Left lobe of liver (tissue), 2 donors: ENCODE measurements around the gene LGALS4. TPM values are rescaled to one million over a fixed set of nuclear protein-coding genes. Genes with fewer than 3 reads are reported as not detected.
A peak's percentile ranks its signal among the peaks of the same experiment; 100 is the strongest.
"Not testable (repeated sequence)": the region's sequence is repeated elsewhere in the genome, so short reads cannot be mapped to it uniquely, and the experiment has no call there.

Experiments used
- ATAC-seq: fragments of 200-7000 bp; cut with Tn5 transposase; one replicate; pipeline ENCODE4 v1.9.1; 2020; ENCODE audit warnings: mild to moderate bottlenecking, moderate library complexity
- DNase-seq: peaks from one replicate; pipeline ENCODE4 v3.0.0-alpha.2; 2020; ENCODE audit warnings: low spot score
- total RNA-seq: library from RNA; stranded (reverse); gene quantifications from one replicate; pipeline ENCODE4 v1.2.1, GENCODE V29; 2021
- donor health status: DM: no; HTN: no; CAD: no; lungs with moderate emphysema.
- donor health status: DM: no; HTN: yes; CAD: no.

Gene LGALS4
- total RNA-seq, 1 donor from 2014 or later, result 102 TPM

DNA sequence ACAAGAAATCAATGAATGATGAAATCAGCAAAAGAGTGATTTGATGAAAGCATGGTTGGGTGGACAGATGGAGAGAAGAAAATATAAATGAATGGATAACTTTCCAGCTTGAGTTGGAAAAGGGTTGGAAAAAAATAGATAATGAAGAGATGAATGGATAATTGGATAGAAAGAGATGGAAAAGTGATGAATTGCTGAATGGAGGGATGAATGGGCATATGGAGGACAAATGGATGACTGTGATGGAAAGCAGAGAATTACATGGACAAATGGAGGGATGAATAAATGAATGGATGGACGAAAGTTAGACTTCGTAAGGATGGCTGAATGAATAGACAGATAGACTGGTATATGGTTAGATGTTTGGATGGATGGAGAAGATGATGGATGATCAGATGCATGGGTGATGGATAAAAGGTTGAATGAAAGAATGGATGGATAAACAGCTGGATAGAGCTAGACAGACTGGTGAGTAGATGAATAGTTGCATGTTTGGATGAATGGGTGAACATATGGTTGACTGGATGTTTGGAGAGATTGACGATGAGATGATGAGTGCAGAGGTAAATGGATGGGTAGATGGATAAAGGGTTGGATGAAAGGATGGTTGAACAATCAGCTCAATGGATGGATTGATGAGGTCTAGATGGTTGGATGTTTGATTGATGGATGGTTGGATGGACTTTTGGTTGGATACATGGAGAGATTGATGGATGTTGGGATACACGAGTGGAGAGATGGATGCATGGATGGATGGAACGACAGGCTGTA lies 12.0 kb downstream of the LGALS4 start:
- DNase-seq (no peak), ATAC-seq (no peak)

DNA sequence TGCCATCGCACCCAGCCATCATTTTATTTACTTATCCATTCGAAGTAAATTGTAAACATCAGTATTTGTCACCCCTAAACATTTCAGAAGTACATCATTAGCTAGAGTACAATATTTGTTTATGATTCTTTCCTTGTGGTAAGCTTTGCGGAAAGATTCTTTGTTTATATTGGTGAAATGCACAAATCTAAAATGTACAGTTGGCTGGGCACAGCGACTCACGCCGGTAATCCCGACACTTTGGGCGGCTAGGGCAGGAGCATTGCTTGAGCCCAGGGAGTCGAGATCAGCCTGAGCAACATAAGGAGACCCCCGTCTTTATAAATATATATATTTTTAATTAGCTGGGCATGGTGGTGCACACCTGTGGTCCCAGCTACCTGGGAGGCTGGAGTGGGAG lies 13.6 kb downstream of the LGALS4 start:
- ATAC-seq (no peak), DNase-seq (no peak)

DNA sequence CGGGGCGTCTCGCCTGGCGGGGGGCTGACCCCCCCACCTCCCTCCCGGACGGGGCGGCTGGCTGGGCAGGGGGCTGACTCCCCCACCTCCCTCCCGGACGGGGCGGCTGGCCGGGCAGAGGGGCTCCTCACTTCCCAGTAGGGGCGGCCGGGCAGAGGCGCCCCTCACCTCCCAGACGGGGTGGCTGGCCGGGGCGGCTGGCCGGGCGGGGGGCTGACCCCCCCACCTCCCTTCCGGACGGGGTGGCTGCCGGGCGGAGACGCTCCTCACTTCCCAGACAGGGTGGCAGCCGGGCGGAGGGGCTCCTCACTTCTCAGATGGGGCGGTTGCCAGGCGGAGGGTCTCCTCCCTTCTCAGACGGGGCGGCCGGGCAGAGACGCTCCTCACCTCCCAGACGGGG lies 15.0 kb downstream of the LGALS4 start:
- not testable (repeated sequence) for DNase-seq, ATAC-seq

DNA sequence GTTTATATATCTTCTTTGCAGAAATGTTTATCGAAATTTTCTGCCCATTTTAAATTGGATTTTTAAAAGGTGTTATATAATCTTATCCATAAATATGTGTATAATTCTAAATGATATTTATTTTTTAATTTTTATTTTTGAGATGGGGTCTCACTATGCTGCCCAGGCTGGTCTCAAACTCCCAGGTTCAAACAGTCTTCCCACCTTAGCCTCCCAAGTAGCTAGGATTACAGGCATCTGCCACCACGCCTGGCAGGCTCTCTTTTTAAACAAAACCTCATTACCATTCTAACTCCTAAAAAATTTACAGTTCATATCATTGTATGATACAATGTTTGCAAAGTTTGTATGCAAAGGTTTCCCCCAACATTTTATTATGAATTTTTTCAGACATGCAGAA lies 16.6 kb downstream of the LGALS4 start:
- DNase-seq (no peak), ATAC-seq (no peak)

DNA sequence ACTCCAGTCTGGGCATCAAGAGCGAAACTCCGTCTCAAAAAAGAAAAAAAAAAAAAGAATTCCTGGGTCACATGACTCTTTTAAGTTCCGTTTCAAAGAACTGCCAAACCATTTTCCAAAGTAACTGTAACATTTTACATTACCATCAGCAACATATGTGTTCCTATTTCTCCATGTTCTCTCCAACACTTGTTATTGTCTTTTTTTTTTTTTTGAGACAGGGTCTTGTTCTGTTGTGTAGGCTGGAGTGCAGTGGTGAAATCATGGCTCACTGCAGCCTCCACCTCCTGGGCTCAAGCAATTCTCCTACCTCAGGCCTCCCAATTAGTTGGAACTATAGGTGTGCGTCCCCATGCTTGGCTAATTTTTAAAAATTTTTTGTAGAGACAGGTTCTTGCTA lies 17.2 kb downstream of the LGALS4 start:
- ATAC-seq (no peak), DNase-seq (no peak)

DNA sequence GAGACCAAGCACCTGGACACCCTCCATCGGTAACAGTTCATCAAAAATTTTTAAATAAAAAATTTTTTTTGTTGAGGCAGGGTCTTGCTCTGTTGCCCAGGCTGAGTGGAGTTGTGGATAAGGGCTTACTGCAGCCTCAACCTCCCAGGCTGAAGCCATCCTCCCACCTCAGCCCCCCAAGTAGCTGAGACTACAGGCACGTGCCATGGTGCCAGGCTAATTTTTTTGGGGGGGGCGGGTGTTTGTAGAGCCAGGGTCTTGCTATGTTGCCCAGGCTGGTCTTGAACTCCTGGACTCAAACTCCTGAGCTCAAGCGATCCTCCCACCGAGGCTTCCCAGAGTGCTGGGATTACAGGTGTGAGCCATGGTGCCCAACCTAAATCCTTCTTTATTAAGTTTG lies 19.1 kb downstream of the LGALS4 start:
- ATAC-seq, result no peak
- DNase-seq, result no peak

DNA sequence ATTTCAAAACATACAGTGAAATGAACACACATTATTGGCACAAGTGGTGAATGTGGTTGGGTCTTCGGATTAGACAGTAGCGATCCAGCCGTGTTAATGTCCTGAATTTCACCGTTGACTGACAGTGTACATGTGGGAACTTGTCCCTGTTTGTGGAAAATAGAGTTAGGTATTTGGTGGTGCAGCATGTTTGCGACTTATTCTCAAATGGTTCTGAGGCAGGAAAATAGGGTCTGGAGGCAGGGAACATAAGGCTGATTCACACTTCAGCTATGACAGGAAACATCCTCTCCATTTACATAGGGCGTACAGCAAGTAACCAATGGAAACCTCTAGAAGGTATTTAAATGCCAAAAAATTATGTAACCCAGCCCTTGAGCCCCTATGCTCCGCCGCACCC lies 19.6 kb downstream of the LGALS4 start:
- ATAC-seq (no peak), DNase-seq (no peak)

DNA sequence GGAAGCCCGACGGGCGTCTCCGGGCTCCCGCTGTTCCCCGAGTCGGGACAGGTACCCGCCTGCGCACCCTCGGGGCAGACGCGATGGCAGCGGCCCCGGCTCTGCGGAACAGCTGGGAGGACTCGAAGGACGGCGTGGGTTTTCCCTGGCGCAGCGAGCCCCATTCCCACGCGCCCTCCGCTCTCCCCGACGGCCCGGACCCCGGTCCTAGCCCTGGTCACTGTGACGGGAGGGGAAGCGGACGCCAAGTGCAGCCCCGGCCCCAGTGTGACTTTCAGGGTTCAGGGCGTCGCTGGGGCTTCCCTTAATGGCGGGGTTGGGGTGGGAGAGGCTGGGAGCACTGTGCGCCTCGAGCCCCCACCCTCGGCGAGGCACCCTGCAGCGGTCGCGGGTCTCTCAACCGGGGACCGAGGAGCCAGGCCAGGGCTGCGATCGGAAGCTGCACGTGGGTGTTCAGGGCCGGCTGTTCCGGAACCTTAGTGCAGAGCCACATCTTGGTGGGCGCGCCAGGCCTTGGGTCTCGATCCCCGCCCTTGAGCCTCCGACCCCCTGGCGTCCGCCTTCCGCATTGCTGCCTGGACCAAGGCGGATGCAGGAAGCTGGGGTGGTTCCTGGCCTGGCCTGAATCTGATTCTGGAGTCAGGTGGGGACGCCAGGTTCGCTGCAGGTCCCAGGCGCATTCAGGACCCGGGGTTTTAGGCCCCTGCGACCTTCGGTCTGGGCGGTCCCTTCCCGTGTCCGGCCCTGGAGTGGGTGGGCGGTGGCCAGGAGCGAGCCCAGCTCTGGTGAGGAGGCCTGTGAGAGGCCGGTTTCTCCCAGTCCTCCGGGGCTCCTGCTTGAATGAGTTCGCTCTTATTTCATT lies 20.3 kb downstream of the LGALS4 start:
- ATAC-seq (peak; percentile 43), DNase-seq (no peak)

DNA sequence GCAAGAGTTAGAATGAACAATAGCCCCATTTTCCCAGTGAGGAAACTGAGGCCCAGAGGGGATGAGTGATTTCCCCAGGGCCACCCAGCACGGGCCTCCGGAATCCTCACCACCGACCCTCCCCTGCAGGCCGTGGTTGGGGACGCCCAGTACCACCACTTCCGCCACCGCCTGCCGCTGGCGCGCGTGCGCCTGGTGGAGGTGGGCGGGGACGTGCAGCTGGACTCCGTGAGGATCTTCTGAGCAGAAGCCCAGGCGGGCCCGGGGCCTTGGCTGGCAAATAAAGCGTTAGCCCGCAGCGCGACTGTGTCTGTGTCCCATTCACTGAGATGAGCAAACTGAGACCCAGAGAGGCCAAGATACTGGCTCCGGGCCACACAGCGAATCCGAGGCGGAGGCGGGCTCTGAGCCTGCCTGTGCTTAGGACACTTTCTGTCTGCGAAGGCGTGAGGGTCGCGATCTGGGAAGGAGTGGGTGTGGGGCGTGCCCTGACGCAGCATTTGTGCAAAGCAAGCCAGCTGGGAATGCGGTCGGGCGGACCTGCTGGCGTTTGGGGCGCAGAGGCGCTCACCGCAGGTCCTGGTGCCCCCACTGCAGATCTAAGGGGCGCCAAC lies 21.2 kb downstream of the LGALS4 start:
- DNase-seq, result not testable (repeated sequence)
- ATAC-seq, result peak; percentile 89

DNA sequence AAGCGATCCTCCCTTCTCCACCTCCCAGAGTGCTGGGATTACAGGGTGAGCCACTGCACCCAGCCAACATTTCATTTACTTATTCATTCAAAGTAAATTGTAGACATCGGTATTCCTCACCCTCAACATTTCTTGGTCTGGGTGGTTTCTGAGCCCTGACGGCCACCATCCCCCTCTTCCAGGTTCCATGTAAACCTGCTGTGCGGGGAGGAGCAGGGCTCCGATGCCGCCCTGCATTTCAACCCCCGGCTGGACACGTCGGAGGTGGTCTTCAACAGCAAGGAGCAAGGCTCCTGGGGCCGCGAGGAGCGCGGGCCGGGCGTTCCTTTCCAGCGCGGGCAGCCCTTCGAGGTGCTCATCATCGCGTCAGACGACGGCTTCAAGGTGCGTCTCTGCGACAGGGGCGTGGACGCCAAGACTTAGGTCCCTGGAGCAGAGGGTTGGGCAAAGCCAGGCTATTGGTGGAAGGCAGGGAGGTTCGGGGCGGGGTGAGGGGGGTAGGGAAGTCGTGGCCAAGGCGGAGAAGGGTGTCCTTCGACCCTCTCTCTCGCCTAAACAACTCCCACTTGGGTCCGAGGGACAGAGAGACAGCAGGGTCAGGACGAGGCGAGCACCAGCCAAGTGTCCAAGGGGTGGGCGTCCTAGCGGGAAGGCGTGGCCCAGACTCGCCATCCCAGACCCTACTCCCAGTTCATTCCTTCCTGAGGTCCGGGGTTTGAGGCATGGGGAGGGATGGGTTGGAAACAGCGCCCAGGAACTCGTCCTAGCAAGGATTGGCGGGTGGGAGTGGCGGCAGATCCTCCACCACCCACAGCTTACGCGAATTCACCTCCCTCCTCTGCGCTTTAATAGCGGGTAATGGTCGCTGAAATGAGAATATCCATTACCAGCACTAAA lies 22.0 kb downstream of the LGALS4 start:
- not testable (repeated sequence) for ATAC-seq, DNase-seq

DNA sequence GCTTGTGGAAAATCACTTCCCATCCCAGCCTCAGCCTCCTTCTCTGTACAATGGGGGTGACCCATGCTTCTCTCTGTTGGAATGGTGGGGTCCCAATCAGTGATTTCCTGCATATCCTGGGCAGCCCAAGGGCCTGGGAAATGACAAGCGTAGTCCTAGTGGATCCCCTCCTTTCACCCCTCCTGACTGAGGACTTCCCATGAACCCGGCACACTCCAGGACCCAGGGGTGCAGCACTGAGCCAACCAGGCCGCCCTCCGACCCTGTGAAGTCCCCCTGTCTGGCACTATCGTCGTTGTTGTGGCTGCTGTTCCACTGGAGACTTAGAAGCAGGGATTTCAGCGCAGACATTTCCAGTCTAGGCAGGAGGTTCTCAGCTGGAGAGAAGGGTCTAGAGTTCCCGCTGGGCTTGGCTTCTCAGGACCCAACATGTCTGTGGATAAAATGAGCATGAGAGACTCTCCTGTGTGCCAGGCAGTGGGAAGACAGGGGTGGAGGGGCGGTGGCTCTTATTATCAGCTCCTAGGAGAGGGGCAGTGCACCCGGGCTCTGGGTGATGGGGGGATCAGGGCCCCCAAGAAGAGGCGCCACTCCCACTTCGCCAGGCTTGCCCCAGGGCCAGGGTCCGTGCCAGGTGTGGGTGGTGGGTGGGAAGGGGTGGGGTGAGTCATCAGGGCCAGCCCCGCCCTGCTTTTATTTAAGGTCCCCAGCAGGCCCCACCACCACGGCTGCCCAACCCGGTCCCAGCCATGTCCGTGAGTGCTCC lies 24.1 kb downstream of the LGALS4 start, which contains the start of gene LGALS7B:
Gene LGALS7B (plus strand): TSS at position 723 of the 766 bp plus-strand sequence. CDS start 27 bp downstream, at position 750.
- DNase-seq (no peak), ATAC-seq (no peak)

DNA sequence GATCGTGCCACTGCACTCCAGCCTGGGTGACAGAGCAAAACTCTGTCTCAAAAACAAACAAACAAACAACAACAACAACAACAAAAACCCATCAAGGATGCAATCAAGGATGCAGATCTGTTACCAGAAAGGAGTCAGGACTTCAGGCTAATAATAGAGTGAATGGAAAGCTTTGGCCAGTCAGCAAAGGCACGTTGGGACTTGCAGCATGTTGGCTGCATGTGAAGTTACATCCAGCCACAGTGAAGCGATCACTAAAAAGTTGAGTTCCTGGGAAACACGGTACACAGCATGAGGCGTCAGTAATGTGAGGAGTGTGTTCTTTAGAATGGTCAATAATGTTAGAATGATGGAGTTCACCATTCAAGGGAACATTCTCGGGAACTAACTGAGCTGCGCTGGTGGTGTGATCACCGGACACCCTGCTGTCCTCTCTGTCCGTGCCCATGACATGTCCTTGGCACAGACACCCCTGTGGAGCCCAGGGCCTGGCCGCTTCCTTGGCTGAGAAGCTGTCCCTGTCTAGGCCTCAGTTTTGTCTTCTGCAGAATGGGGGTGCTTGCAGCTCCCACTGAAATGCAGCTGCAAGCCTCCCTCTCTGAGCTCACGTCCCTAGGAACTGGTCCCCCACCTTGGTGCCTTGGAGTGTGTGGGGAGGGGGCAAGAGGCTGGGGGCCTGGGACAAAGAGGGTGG lies 26.0 kb downstream of the LGALS4 start:
- DNase-seq, result no peak

DNA sequence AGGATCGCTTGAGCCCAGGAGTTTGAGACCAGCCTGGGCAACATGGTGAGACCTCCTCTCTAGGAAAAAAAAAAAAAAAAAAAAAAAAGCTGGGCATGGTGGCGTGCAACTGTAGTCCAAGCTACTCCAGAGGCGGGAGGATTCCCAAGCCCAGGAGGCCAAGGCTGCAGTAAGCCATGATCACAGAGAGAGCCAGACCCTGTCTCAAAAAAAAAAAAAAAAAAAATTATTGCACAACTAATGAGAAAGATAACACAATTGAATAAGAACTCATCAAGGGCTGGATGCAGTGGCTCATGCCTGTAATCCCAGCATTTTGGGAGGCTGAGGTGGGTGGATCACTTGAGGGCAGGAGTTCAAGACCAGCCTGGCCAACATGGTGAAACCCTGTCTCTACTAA lies 26.7 kb downstream of the LGALS4 start:
- not testable (repeated sequence) for ATAC-seq, DNase-seq

More for the DNA sequence above, 26.0 kb downstream of the LGALS4 start:
- no peak for ATAC-seq

DNA sequence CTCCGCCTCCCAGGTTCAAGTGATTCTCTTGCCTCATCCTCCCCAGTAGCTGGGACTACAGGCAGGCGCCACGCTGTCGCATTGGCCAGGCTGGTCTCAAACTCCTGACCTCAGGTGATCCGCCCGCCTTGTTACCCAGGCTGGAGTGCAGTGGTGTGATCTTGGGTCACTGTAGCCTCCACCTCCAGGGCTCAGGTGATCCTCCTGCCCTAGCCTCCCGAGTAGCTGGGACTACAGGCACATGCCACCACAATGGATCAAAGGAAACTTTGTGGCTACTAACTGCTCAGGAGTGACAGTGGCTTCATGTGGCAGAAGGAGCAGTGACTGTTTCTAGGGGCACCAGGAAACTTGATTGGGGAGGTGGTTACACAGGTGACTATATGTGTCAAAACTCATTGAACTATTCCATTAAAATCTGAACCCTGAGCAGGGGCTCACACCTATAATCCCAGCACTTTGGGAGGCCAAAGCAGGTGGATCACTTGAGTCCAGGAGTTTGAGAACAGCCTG lies 27.5 kb downstream of the LGALS4 start:
- DNase-seq (no peak), ATAC-seq (no peak)

DNA sequence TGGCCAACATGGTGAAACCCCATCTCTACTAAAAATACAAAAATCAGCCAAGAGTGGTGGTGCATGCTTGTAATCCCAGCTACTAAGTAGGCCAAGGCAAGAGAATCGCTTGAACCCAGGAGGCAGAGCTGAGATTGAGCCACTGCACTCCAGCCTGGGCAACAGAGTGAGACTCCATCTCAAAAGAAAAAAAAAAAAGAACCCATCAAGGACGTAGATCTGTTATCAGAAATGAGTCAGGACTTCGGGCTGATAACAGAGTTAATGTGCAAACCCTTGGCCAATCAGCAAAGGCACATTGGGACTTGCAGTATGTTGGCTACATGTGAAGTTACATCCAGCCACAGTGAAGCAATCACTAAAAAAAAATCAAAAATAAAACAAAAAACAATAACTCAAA lies 28.5 kb downstream of the LGALS4 start:
- DNase-seq, result no peak

DNA sequence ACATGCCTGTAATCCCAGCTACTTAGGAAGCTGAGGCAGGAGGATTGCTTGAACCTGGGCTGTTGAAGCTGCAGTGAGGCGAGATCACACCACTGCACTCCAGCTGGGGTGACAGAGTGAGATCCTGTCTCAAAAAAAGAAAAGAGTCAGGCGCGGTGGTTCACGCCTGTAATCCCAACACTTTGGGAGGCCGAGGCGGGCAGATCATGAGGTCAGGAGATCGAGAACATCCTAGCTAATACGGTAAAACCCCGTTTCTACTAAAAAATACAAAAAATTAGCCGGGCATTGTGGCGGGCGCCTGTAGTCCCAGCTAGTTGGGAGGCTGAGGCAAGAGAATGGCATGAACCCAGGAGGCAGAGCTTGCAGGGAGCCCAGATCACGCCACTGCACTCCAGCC lies 30.5 kb downstream of the LGALS4 start:
- not testable (repeated sequence) for ATAC-seq, DNase-seq

More for the DNA sequence above, 28.5 kb downstream of the LGALS4 start:
- peak; percentile 48 for ATAC-seq

DNA sequence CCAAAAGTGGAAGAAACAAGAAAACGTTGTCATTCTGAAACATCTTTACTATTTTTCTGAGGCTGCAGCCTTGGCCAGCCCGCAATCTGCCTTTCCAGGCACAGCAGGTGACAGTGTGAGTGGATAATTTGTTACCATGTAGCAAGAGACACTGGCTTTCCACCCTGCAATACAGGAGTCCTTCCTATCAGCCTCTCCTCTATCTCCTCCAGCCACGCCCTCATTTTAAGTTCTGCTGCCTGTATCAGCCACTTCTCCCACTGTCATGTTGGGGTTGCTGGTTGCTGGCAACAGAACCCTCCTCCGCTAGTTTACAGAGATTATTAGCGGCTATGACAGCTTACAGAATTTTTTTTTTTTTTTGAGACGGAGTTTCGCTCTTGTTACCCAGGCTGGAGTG lies 31.7 kb downstream of the LGALS4 start:
- ATAC-seq, result no peak
- DNase-seq, result no peak

DNA sequence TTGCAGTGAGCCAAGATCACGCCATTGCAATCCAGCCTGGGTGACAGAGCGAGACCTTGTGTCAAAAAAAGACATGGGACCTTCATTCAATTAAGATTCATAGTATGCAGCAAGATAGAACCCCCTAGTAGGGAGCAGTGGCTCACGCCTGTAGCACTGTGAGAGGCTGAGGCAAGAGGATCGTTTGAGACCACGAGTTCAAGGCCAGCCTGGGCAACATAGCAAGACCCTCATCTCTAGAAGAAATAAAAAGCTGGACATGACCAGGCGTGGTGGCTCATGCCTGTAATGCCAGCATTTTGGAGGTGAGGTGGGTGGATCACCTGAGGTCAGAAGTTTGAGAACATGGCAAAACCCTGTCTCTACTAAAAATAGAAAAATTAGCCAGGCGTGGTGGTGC lies 32.3 kb downstream of the LGALS4 start:
- DNase-seq, result no peak
- no peak for ATAC-seq

DNA sequence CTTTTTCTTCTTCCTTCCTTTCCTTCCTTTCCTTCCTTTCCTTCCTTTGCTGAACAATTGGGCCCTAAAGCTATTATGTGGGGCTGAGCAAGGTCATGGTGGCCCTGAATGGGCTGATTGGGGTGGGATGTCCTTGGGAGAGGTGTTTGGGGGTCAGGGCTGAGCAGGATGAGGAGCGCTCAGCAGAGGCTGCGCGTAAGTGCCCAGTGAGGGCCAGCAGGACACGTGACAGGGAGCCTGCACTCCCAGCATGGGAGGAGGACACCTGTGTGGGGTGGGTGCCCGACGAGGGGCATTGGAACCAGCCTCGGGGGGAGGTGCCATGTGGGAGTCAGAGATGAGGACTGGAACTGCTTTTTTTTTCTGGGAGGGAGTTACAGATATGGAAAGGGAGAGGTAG lies 34.0 kb downstream of the LGALS4 start:
- ATAC-seq, result no peak
- no peak for DNase-seq
